Subcutaneous adipose tissue (tissue), 4 donors: ENCODE measurements around the gene AIRE. TPM values are rescaled to one million over a fixed set of nuclear protein-coding genes. Genes with fewer than 3 reads are reported as not detected.

Experiments
- CTCF ChIP-seq: fragments of 450-650 bp; IDR thresholded peaks from one replicate; pipeline ENCODE4 v1.5.1; 2016; ENCODE audit warnings: low read depth, mild to moderate bottlenecking, control low read depth, antibody characterized with exemption, moderate library complexity
- total RNA-seq, 4 donors: library from RNA; depleted of rRNA; stranded (reverse); fragments of >200 nt; gene quantifications; one replicate each; pipeline ENCODE4 v1.1.0, GENCODE V29; 2016

Gene AIRE
- total RNA-seq, 4 donors from 2014 or later, result not detected

GRCh38 chr21:44265734-44266270, 19.9 kb upstream of the AIRE start:
- no peak for TF ChIP-seq CTCF

- no peak for TF ChIP-seq CTCF
These were observed 18.0 kb upstream of the AIRE start for GRCh38 chr21:44267655-44268142.

- TF ChIP-seq CTCF, result no peak
These were observed 16.6 kb upstream of the AIRE start for GRCh38 chr21:44269090-44269489.

GRCh38 chr21:44271558-44272283, 14.0 kb upstream of the AIRE start:
- no peak for TF ChIP-seq CTCF

GRCh38 chr21:44272284-44272858, 13.3 kb upstream of the AIRE start:
- no peak for TF ChIP-seq CTCF

- no peak for TF ChIP-seq CTCF
These were observed 12.6 kb upstream of the AIRE start for GRCh38 chr21:44273046-44273445.

GRCh38 chr21:44275041-44275440, 10.6 kb upstream of the AIRE start:
- TF ChIP-seq CTCF, result no peak
